GM21619 (cell line): ENCODE results near the gene ATF7IP.
"Not testable (repeated sequence)": the region's sequence is repeated elsewhere in the genome, so short reads cannot be mapped to it uniquely, and the experiment has no call there.

ENCODE experiments used
- ATAC-seq: cut with Tn5 transposase; IDR thresholded peaks from one replicate; pipeline ENCODE4 v1.9.1; 2021; ENCODE audit not compliant: unreplicated experiment

The ATF7IP gene

GRCh38 chr12:14373217-14373616 lies 7.7 kb downstream of the ATF7IP start:
- ATAC-seq: no peak

DNA sequence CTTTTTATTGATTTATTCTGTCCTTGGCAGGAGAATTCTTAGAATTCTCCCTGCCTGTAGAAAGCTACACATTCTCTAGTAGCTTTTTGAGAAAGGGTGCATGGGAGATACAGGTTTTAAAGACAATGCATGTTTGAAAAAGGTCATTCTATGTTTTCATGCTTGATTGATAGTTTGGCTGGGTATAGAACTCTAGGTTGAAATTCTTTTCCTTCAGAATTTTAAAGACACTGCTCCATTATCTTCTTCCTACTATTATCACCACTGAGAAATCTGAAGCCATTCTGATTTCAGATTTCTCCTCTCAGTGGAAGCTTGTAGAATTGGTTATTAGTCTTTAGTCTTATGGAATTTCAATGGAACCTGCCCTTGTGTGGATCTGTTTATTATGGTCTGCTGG lies 14.0 kb downstream of the ATF7IP start:
- no peak for ATAC-seq

DNA sequence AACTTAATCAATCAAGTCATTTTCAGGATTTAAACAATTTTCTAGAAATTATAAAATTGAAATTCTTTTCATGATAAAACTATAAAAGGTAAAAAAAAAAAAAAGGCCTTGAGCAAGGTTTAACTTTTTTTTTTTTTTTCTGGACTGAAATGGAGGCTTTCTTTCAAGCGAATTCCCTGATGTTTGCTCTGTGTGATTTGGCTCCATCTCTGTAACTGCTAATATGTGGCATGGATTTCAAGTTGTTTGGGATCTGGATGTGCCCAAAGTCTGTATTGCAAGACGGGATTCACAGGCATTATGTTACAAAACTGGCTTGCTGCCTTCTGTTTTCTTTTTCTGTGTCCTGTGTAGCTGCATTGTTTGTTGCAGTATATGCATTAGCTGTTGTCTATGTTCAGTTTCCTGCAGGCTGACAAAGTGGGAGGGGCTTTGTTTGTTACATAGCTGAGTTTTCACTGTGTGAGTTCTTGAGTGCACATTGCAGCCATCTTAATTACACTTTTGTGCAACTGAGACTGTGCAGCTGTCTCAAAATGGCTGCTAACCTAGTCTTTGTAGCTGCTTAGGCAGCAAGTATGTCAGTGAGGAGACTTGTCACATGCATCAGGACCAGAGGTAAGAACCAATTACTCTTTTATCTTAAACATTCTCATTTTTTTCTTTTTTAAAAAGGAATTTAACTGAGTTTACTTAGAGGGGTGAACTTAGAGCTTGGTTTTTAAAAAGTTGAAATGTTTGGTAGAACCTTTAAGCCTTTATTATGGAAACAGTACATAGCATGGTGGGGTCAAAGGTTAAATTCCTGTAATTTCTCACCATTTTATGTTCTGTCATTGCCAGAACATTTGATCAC lies 19.5 kb downstream of the ATF7IP start:
- peak; percentile 92 for ATAC-seq

DNA sequence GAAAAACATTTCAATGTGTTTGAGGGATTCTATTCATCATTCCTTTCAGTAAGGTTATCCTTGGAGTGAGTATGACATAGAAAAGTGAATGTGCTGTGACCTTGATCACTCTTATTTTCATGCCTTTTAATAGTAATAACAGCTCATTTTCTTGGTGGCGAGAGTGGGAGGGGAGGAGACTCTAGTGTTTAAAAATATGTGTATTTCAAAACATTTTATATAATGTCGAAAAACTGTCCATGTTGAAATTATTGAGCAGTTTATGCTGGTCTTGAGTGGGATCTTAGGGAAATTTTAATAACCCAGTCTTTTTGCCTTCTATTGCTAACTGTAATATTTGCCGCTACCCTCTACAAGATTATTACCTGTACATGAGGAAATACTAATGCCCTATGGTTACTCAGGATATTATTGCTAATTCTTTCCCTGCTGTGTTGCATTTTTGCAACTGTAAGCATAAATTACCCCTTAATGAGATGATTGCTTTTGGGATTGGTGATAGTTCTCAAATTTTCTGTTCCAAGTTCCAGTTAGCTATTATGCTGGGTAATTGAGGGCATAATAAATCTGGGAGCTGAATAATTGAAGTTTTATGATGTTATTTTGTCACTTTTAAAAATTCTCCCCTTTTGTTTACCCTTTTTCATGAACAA lies 21.9 kb downstream of the ATF7IP start:
- ATAC-seq: no peak

DNA sequence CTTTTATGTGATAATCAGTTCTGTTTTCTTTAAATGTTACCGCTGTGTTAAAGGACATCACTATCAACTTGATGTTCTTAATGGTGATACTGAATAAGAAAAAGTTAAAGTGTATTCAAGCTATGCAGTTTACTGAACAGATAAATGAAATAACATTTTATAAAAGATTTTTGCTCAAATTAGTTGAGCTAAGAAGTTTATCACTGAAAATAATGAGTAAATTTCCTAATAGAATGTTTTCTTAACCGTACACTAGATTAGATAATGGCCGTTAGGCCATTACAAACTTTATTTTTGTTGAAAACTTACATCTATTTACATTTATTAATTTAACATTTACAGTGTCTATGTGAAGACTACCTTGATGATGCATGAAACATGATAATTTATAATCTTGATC lies 25.0 kb downstream of the ATF7IP start:
- ATAC-seq: no peak

DNA sequence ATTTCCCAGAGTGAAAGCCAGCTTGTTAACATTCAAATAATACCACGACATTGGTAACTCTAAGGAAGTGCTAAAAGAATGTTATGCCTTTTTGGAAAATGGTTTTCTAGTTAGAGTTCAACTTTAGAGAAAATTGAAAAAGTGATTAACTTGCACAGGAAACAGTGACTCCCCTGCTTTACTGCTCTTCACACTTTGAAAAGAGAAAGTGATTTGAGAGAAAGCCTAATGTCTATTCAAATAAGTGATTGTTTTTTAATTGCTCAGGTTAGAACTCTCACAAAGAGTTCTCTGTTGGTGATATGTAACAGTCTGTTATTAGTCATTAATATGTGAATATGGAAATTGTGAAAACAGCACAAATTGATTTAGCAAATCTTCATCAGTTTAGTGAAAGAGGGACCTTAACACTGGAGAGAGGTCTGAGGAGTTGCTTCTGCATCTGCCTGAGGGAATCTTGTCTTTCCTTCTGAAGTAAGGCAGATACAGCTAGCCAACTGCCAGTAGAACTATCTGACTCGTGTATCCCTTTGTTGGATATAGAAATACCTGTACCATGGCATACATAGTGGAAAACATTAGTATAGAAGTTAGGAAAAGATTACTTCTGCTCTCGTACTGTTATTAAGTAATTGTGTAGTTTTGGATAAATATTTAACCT lies 25.5 kb downstream of the ATF7IP start:
- ATAC-seq: no peak

DNA sequence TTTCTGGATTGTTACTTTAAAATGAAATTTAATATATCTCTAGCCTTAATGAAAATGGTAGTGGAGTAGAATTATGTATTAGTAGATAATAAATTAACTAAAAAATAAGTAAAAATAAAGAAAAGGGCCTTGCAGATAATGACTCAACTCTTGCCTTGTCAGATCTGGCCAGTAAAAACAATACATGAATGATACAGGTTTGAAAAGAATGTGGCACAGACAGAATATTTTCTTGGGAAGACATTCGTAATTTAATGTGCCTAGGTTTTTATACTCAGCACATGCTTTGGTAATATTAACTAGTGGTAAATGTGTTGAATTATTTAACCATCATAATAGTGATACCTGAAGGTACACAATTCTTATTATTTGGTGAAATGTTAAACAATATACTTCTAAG lies 28.3 kb downstream of the ATF7IP start:
- no peak for ATAC-seq

DNA sequence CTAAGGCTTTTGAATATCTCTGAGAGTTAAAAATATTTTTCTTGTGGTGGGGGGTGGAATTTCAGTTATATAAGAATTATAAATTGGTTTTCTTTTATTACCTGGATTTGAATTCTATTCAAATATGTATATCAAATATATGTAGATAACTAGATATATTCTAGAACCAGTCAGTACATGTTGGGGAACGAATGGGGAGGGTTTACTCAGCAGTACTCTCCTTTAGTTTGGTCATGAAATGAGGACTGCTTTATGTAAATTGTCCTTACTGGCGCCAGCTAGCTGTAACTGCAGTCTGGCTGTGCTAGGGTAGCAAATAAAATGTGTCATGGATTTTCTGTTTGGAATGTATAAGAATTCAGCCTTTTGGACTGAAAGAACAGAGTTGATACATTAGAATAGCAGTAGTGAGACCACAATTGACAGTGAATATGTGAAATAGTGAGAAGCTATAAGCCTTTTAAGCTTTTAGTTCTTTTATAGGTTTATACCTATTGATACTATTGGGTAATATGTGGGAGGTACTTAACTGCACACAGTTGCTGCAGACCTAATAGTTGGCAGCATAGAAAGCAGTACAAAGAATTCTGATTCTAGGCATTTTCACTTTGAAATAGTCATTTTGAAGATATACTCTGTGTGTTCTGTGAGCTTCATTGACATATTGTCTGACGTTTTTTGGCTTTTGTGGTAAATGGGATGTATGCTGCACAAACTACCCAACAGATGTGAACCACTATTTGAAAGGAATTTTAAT lies 29.0 kb downstream of the ATF7IP start:
- peak; percentile 59 for ATAC-seq

- peak; percentile 37 for ATAC-seq
These were observed 29.7 kb downstream of the ATF7IP start for GRCh38 chr12:14395074-14395778.

- peak; percentile 67 for ATAC-seq
These were observed 30.6 kb downstream of the ATF7IP start for GRCh38 chr12:14396071-14396470.

DNA sequence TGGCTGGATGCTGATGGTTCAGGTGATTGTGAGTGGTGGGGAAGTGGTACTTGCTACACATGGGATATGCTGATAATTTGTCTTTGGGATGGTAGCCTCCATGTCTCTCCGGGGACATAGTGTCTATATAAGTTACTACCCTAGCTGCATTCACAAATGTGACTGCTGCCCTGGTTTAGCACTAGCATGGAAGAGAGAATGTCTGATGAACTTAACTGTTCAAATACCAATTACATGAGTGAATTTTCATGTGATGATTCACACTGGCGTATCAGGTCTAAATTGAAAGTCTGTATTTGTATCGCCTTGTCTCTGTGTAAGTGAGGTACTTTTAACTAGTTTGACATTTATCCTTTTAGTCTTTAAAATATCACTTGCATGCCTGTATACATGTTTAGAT lies 34.4 kb downstream of the ATF7IP start:
- no peak for ATAC-seq

- no peak for ATAC-seq
These were observed 35.1 kb downstream of the ATF7IP start for GRCh38 chr12:14400599-14400998.

DNA sequence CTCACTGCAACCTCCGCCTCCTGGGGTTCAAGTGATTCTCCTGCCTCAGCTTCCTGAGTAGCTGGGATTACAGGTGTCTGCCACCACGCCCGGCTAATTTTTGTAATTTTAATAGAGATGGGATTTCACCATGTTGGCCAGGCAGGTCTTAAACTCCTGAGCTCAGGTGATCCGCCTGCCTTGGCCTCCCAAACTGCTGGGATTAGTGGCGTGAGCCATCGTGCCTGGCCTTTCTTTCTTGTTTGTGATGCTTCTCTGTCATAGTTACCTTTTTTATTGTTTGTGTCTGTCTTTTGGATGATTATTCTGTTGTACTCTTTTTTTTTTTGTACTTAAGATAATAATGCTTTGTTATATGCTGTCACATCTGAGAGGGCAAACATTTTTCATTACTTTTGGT lies 35.8 kb downstream of the ATF7IP start:
- not testable (repeated sequence) for ATAC-seq

DNA sequence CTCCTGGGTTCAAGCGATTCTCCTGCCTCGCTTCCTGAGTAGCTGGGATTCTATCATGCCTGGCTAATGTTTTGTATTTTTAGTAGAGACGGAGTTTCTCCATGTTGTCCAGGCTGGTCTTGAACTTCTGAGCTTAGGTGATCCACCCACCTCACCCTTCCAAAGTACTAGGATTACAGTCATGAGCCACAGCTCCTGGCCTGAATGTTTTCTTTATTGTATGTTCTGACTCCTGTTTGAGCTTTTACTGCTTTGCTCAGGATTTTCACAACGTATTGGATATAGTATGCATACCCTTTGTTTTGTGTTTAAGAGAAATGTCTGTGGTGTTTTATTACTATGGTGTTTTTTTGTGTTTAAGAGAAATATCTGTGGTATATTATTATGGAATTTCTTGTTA lies 37.2 kb downstream of the ATF7IP start:
- no peak for ATAC-seq

- ATAC-seq: no peak
These were observed 37.8 kb downstream of the ATF7IP start for GRCh38 chr12:14403293-14403692.

DNA sequence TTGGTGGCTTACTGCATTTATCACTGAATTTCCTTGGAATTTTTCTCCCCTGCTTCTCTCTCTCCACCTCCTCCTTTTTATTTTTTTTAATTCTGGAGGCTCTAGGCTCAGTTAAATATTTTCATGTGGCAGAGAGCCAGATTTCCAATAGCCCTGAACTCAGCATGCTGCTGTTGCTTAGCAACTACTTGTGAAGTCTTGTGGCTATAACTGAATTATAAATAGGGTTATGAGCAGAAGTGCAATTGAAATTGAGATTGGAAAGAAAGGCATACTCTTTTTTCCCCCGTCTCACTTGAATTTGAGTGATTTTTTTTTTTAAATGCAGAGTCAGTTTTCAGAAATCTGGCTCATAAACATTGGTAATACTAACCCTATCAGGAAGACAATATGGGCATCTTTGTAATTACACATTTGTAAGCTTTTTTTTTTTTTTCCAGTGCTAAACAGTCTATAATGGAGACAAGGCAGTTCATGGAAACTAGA lies 38.3 kb downstream of the ATF7IP start:
- peak; percentile 76 for ATAC-seq

DNA sequence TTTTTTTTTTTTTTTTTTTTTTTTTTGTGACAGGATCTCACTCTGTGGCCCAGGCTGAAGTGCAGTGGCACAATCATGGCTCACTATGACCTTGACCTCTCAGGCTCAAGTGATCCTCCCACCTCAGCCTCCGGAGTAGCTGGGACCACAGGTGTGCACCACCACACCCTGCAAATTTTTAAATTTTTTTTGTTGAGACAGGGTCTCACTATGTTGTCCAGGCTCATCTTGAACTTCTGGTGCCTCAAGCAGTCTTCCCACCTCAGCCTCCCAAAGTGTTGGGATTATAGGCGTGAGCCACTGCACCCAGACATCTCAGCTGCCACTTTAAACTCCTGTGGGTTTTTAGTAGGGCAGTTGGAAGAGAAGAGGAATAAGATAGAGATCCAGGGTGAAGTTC lies 39.9 kb downstream of the ATF7IP start:
- not testable (repeated sequence) for ATAC-seq

DNA sequence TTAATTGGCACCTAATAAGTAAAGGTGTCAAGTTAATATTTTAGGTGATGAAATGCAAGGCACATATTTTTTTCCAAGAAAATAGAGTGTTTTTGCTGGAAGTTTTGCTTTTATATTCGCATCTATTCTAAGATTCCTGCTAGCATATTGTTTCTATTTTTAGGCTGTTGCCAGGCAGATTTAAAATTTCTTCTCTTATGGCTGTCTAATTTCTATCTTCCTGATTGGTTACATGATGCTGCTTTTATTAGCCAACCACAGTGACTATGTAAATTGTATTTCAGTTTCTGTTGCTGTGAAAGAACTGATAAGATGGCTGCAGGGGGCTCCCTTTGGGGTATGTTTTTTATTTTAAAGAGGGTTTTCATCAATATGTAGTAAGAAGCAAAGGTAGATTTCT lies 42.7 kb downstream of the ATF7IP start:
- ATAC-seq: no peak

DNA sequence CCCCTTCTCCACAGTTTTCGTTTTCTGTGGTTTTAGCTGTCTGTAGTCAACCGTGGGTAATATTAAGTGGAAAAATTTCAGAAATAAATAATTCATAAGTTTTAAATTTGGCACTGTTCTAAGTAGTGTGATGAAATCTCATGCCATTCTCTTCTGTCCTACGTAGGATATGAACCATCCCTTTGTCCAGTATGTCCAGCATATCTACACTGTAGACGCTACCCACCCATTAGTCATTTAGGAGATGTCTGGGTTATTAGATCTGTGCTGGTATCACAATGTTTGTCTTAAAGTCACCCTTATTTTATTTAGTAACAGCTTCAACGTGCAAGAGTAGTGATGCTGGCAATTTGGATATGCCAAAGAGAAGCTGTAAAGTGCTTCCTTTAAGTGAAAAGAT lies 44.7 kb downstream of the ATF7IP start:
- ATAC-seq: no peak

DNA sequence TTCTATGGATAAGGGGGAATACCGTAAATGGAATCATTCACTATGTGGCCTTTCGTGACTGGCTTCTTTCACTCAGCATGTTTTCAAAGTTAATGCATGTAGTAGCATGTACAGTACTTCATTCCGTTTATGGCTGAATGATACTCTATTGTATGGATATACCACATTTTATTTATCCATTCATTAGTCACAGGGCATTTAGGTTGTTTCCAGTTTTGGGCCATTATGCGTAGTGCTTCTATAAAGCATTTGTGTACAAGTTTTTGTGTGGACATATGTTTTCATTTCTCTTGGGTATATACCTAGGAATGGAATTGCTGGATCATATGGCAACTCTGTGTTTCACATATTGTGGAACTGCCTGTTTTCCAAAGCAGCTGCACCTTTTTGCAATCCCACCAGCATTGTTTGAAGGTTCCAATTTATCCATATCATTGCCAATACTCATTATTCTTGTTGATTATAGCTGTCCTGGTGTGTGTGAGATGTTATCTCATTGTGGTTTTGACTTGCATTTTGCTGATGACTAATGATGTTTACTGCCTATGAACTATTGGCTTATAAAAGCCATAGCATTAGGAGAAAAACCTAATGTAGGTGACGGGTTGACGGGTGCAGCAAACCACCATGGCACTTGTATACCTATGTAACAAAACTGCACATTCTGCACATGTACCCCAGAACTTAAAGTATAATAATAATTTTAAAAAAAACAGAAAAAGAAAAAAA lies 45.5 kb downstream of the ATF7IP start:
- ATAC-seq: no peak
